Stomach smooth muscle (tissue), 2 donors: ENCODE results near the gene CDC20.
"Not testable (repeated sequence)": the region's sequence is repeated elsewhere in the genome, so short reads cannot be mapped to it uniquely, and the experiment has no call there.

Experiments used
- H3K27ac ChIP-seq: one replicate; pipeline ENCODE4 v1.7.0; 2013; ENCODE audit warnings: mild to moderate bottlenecking, low read length, inconsistent platforms
- H3K27me3 ChIP-seq, 2 donors: one replicate each; pipeline ENCODE4 v1.7.0; 2013; ENCODE audit warnings: low read length in 2 of 2; ENCODE audit not compliant: insufficient read depth in 2 of 2, control insufficient read depth in 1 of 2
- H3K36me3 ChIP-seq, 2 donors: one replicate each; pipeline ENCODE4 v1.7.0; 2013; ENCODE audit warnings: low read length in 2 of 2; ENCODE audit not compliant: control insufficient read depth in 2 of 2, insufficient read depth in 2 of 2
- H3K4me1 ChIP-seq: one replicate; pipeline ENCODE4 v1.7.0; 2013; ENCODE audit warnings: low read length; ENCODE audit not compliant: control insufficient read depth, insufficient read depth
- H3K4me3 ChIP-seq, 2 donors: one replicate each; pipeline ENCODE4 v1.7.0; 2013; ENCODE audit warnings: low read length in 2 of 2
- H3K9ac ChIP-seq, 2 donors: one replicate each; pipeline ENCODE4 v1.7.0; 2013; ENCODE audit warnings: low read length in 2 of 2, mild to moderate bottlenecking in 1 of 2
- H3K9me3 ChIP-seq, 2 donors: one replicate each; pipeline ENCODE4 v1.7.0; 2013; ENCODE audit warnings: low read length in 2 of 2; ENCODE audit not compliant: control insufficient read depth in 2 of 2
- donor health status: healthy.
- donor health status: Pancreatic carcinoma.

The CDC20 gene

GRCh38 chr1:43368646-43369020 lies 9.9 kb downstream of the CDC20 start:
- Histone ChIP-seq H3K27ac (peak overlapping the region; percentile 79), H3K36me3 (peaks cover 24 to 25% of the 10 kb centered on the region in 2 donors), H3K27me3 (no peaks in the 10 kb centered on the region), H3K4me3 (peak overlapping the region; percentile 70 to 83), H3K4me1 (peaks cover 23% of the 10 kb centered on the region), H3K9me3 (no peaks in the 10 kb centered on the region), H3K9ac (peak overlapping the region; percentile 75 to 86)

GRCh38 chr1:43369779-43370178 lies 11.0 kb downstream of the CDC20 start:
- not testable (repeated sequence) for H3K27ac ChIP-seq, H3K4me3 ChIP-seq, H3K9me3 ChIP-seq, H3K9ac ChIP-seq, H3K27me3 ChIP-seq
- H3K4me1 ChIP-seq: peaks cover 23% of the 10 kb centered on the region
- peaks cover 13% of the 10 kb centered on the region in 2 donors for H3K36me3 ChIP-seq

GRCh38 chr1:43370564-43370963 lies 11.8 kb downstream of the CDC20 start:
- peaks cover 6 to 8% of the 10 kb centered on the region in 2 donors for H3K36me3 ChIP-seq
- no peaks in the 10 kb centered on the region for H3K9me3 ChIP-seq
- no peak overlapping the region for H3K9ac ChIP-seq
- no peak overlapping the region for H3K4me3 ChIP-seq
- H3K27me3 ChIP-seq: no peaks in the 10 kb centered on the region
- H3K4me1 ChIP-seq: peaks cover 23% of the 10 kb centered on the region
- H3K27ac ChIP-seq: no peak overlapping the region

- Histone ChIP-seq H3K27me3 (no peaks in the 10 kb centered on the region), H3K4me3 (no peak overlapping the region), H3K4me1 (peaks cover 13% of the 10 kb centered on the region), H3K9me3 (no peaks in the 10 kb centered on the region), H3K27ac (no peak overlapping the region), H3K36me3 (peaks cover 6 to 8% of the 10 kb centered on the region in 2 donors), H3K9ac (no peak overlapping the region)
Observed at GRCh38 chr1:43372172-43372571, 13.4 kb downstream of the CDC20 start.

GRCh38 chr1:43373066-43373940 lies 14.5 kb downstream of the CDC20 start:
- Histone ChIP-seq H3K36me3 (peaks cover 6 to 8% of the 10 kb centered on the region in 2 donors), H3K4me1 (peaks cover 8% of the 10 kb centered on the region), H3K27ac (no peak overlapping the region), H3K9ac (no peak overlapping the region), H3K9me3 (no peaks in the 10 kb centered on the region), H3K27me3 (no peaks in the 10 kb centered on the region), H3K4me3 (no peak overlapping the region)

- Histone ChIP-seq H3K4me1 (peaks cover 3% of the 10 kb centered on the region), H3K27me3 (no peaks in the 10 kb centered on the region), H3K36me3 (peaks cover 6 to 10% of the 10 kb centered on the region in 2 donors), H3K4me3 (no peak overlapping the region), H3K9ac (peak overlapping the region in 1 of 2 donors; percentile 1), H3K9me3 (no peaks in the 10 kb centered on the region), H3K27ac (no peak overlapping the region)
Observed at GRCh38 chr1:43376723-43377235, 18.0 kb downstream of the CDC20 start.

GRCh38 chr1:43377831-43378230 lies 19.1 kb downstream of the CDC20 start:
- H3K27me3 ChIP-seq: no peaks in the 10 kb centered on the region
- no peak overlapping the region for H3K27ac ChIP-seq
- H3K9me3 ChIP-seq: no peaks in the 10 kb centered on the region
- no peak overlapping the region for H3K9ac ChIP-seq
- no peak overlapping the region for H3K4me3 ChIP-seq
- H3K4me1 ChIP-seq: peaks cover 9% of the 10 kb centered on the region
- peaks cover 7 to 13% of the 10 kb centered on the region in 2 donors for H3K36me3 ChIP-seq

GRCh38 chr1:43379476-43379875 lies 20.7 kb downstream of the CDC20 start:
- Histone ChIP-seq H3K9me3 (no peaks in the 10 kb centered on the region), H3K4me3 (no peak overlapping the region), H3K27me3 (no peaks in the 10 kb centered on the region), H3K36me3 (peaks cover 22 to 23% of the 10 kb centered on the region in 2 donors), H3K4me1 (peaks cover 9% of the 10 kb centered on the region), H3K27ac (no peak overlapping the region), H3K9ac (no peak overlapping the region)

- peaks cover 9% of the 10 kb centered on the region for H3K4me1 ChIP-seq
- H3K27me3 ChIP-seq: no peaks in the 10 kb centered on the region
Observed at GRCh38 chr1:43381612-43382011, 22.8 kb downstream of the CDC20 start.

GRCh38 chr1:43382027-43382779 lies 23.4 kb downstream of the CDC20 start:
- Histone ChIP-seq H3K4me1 (peaks cover 9% of the 10 kb centered on the region), H3K27ac (peak overlapping the region; percentile 46), H3K36me3 (peaks cover 50% of the 10 kb centered on the region in 2 donors), H3K4me3 (peak overlapping the region in 1 of 2 donors; percentile 3), H3K9me3 (no peaks in the 10 kb centered on the region), H3K9ac (peak overlapping the region; percentile 16 to 22), H3K27me3 (no peaks in the 10 kb centered on the region)

More at GRCh38 chr1:43381612-43382011, 22.8 kb downstream of the CDC20 start:
- peaks cover 44 to 45% of the 10 kb centered on the region in 2 donors for H3K36me3 ChIP-seq
- peak overlapping the region in 1 of 2 donors; percentile 16 for H3K9ac ChIP-seq
- no peaks in the 10 kb centered on the region for H3K9me3 ChIP-seq
- H3K27ac ChIP-seq: peak overlapping the region; percentile 46
- no peak overlapping the region for H3K4me3 ChIP-seq
